SK-N-SH (cell line): ENCODE data around the gene SSC4D.

Experiments
- EP300 ChIP-seq, 2 experiments: IDR thresholded peaks; 2 replicates each; pipeline versions ENCODE4 v1.4.0 to v1.6.1; 2012; ENCODE audit warnings: borderline replicate concordance in 1 of 2, low read depth in 1 of 2, low read length in 1 of 2
- FOXM1 ChIP-seq: IDR thresholded peaks from 2 replicates; pipeline ENCODE4 v1.4.0; 2012; ENCODE audit warnings: low read depth, mild to moderate bottlenecking
- POLR2AphosphoS5 ChIP-seq: IDR thresholded peaks from 2 replicates; pipeline ENCODE4 v1.6.1; 2012; ENCODE audit warnings: low read depth, low read length
- RAD21 ChIP-seq: IDR thresholded peaks from 2 replicates; pipeline ENCODE4 v1.6.1; 2012; ENCODE audit warnings: mild to moderate bottlenecking, low read length
- RCOR1 ChIP-seq: fragments of 150-350 bp; IDR thresholded peaks from 2 replicates; pipeline ENCODE4 v1.6.1; 2017; ENCODE audit warnings: antibody characterized with exemption, low read length
- RFX5 ChIP-seq: IDR thresholded peaks from 2 replicates; pipeline ENCODE4 v1.6.1; 2012; ENCODE audit warnings: mild to moderate bottlenecking, improper control_type of control experiment, low read length
- SMC3 ChIP-seq: IDR thresholded peaks from 2 replicates; pipeline ENCODE4 v1.6.1; 2012; ENCODE audit warnings: low read depth, low read length, improper control_type of control experiment
- TAF1 ChIP-seq: IDR thresholded peaks from 2 replicates; pipeline ENCODE4 v1.6.1; 2012; ENCODE audit warnings: low read depth, mild to moderate bottlenecking, low read length, moderate library complexity, borderline replicate concordance
- TEAD4 ChIP-seq: IDR thresholded peaks from 2 replicates; pipeline ENCODE4 v1.4.0; 2012; ENCODE audit warnings: mild to moderate bottlenecking, borderline replicate concordance; ENCODE audit not compliant: insufficient read depth
- YY1 ChIP-seq: IDR thresholded peaks from 2 replicates; pipeline ENCODE4 v1.4.0; 2012; ENCODE audit warnings: low read depth, mild to moderate bottlenecking
- TF ChIP-seq, protein P1 (sequence below): IDR thresholded peaks from 2 replicates; pipeline ENCODE4 v1.4.0; 2012; ENCODE audit warnings: low read depth
- TF ChIP-seq, protein P2 (sequence below): fragments of 200-600 bp; sonication (generic); IDR thresholded peaks from 2 replicates; pipeline ENCODE4 v1.6.1; 2017; ENCODE audit warnings: antibody characterized with exemption, mild to moderate bottlenecking, moderate library complexity

DNA sequence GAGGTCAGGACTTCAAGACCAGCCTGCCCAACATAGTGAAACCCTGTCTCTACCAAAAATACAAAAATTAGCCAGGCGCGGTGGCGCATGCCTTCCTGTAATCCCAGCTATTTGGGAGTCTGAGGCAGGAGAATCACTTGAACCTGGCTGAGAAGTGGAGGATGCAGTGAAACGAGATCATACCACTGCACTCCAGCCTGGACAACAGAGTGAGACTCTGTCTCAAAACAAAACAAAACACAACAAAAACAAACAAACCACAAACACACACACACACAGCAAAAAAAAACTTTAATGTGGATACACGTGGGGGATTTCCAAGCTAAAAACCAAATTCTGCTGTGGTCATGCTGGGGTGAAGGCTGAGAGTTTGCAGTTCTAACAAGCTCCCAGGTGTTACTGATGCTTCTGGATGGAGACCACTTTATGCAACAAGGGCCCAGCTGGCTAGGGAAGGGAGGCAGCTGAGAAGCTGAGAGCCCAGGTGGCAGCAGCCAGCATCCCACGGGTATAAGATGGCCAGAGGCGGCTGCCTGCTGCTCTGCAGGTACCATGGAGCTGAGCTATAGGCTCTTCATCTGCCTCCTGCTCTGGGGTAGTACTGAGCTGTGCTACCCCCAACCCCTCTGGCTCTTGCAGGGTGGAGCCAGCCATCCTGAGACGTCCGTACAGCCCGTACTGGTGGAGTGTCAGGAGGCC, 15.1 kb upstream of the SSC4D start, which contains the start of gene ZP3:
- TF ChIP-seq SMC3, result no peak
- TF ChIP-seq, protein P1, sequence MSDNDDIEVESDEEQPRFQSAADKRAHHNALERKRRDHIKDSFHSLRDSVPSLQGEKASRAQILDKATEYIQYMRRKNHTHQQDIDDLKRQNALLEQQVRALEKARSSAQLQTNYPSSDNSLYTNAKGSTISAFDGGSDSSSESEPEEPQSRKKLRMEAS, result no peak
- no peak for TF ChIP-seq YY1
- no peak for TF ChIP-seq FOXM1
- TF ChIP-seq EP300 (IDR thresholded peaks at IDR 0.05; ENCODE audit: borderline replicate concordance in 1 of 2, low read depth in 1 of 2, low read length in 1 of 2), result no peak
- TF ChIP-seq, protein P2, sequence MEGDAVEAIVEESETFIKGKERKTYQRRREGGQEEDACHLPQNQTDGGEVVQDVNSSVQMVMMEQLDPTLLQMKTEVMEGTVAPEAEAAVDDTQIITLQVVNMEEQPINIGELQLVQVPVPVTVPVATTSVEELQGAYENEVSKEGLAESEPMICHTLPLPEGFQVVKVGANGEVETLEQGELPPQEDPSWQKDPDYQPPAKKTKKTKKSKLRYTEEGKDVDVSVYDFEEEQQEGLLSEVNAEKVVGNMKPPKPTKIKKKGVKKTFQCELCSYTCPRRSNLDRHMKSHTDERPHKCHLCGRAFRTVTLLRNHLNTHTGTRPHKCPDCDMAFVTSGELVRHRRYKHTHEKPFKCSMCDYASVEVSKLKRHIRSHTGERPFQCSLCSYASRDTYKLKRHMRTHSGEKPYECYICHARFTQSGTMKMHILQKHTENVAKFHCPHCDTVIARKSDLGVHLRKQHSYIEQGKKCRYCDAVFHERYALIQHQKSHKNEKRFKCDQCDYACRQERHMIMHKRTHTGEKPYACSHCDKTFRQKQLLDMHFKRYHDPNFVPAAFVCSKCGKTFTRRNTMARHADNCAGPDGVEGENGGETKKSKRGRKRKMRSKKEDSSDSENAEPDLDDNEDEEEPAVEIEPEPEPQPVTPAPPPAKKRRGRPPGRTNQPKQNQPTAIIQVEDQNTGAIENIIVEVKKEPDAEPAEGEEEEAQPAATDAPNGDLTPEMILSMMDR, result no peak
- TF ChIP-seq RCOR1, result no peak
- TF ChIP-seq RFX5, result no peak
- no peak for TF ChIP-seq POLR2AphosphoS5
- TF ChIP-seq RAD21, result no peak
- TF ChIP-seq TAF1, result no peak
- no peak for TF ChIP-seq TEAD4
